ENCODE data around the gene AKAP12. TPM values are rescaled to one million over a fixed set of nuclear protein-coding genes. Genes with fewer than 3 reads are reported as not detected.
"Not testable (repeated sequence)": the region's sequence is repeated elsewhere in the genome, so short reads cannot be mapped to it uniquely, and the experiment has no call there.

The AKAP12 gene
- total RNA-seq, 1 experiment from 2014 or later = 27.3 TPM

DNA sequence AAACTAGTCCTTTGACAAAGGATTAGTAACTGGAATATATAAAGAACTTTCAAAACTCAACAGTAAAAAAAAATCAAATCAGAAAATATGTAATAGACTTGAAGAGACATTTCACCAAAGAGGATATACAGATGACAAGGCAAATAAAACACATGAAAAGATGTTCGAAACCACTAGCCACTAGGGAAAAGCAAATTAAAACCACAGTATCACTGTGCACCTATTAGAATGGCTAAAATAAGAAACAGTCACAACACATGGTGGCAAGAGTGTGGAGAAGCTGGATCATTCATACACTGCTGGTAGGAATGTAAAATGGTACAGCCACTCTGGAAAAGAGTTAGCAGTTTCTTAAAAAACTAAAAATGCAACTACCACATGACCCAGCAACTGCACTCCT is 136.7 kb downstream of the AKAP12 start:
- no peak for DNase-seq (ENCODE audit: low read depth)

DNA sequence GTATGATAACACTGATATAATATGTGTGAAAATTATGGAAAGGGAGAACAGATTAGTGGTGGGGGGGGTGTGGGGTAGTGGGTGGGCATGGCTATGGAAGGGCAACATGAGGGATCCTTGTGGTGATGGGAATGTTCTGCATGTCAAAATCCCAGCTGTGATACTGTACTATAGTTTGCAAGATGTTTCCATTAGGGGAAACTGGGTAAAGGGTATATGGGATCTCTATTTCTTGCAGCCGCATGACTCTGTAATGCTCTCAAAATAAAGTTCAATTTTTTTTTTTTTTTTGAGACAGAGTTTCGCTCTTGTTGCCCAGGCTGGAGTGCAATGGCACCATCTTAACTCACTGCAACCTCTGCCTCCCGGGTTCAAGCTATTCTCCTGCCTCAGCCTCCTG is 137.3 kb downstream of the AKAP12 start:
- DNase-seq (ENCODE audit: low read depth) = no peak

DNA sequence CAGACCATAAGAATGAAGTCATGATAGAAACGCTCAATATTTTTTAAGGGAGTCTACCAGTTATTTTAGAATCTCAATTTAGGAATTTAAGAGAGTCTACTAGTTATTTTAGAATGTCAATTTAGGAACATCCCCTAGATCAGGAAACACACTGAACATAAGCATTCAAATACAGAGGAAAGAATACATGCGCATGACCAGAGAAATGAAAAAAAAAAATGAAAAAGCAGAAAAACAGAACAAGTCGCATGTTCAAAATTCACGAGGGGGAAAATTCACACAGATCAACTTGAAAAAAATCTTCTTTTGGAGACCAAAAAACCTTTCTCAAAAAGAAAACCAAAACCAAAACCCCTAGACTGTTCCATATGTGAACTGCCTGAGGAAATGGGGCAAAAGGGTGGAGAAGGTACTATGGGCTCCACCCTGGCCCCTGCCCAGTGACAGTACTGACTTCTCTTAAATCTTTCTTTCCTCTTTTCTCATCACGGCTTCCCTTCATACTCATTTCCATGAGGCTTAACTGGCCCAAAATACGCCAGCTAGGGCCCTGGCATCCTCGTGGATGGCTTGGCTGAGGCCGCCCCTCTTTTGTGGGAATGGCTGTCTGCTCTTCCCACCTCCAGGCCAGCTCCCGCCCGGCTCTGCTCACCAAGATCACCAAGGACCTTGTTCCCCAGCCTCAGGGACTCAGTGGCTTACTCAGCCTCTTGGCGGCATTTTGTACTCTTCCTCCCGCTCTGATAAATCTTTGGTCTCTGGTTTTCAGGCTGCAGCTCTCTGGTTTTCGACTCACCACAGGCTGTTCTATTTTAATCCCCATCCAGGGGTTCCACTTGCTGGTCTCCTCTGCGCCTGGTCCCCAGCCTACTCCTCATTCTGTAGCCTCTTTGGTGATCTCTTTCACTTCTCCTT is 140.4 kb downstream of the AKAP12 start:
- no peak for DNase-seq (ENCODE audit: low read depth)

DNA sequence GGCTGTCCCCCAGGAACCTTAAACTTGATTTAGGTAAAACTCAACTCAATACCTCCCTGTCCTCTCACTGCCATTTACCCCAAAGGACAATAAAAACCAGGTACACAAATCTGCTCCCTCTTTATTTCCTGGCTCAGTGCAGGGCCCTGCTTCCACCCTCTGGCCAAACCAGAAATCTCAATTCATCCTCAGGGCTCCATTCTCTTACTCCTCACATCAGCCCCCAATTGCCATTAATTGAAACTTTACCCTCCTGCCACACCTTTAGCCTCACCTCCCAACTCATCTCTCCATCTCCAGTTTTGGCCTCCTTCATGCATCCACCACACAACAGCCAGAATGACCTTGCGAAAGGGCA is 141.1 kb downstream of the AKAP12 start:
- no peak for DNase-seq (ENCODE audit: low read depth)

DNA sequence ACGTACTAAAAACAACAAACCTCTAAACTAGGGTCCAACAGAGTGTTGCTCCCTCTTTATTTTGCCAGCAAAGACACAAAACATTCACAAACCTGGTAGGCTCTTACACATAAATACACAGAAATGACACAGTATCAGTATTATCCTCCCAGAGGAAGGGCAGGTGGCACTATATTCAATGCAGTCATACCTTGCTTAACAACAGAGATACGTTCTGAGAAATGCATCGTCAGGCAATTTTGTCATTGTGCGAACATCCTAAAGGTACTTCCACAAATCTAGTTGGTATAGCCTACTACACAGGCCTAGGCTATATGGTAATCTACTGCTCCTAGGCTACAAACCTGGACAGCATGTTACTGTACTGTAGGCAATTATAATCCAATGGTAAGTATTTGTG is 142.0 kb downstream of the AKAP12 start:
- DNase-seq (ENCODE audit: low read depth) = no peak

DNA sequence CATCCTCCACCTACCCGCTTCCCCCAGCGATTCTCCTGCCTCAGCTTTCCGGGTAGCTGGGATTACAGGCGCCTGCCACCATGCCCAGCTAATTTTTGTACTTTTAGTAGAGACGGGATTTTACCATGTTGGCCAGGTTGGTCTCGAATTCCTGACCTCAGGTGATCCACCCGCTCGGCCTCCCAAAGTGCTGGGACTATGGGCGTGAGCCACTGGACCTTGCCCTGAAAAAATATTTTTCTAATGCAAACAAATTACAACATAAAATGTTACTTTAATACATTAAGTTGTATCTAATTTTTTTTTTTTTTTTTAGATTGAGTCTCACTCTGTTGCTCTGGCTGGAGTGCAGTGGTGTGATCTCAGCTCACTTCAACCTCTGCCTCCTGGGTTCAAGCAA is 142.9 kb downstream of the AKAP12 start:
- DNase-seq (ENCODE audit: low read depth) = not testable (repeated sequence)

DNA sequence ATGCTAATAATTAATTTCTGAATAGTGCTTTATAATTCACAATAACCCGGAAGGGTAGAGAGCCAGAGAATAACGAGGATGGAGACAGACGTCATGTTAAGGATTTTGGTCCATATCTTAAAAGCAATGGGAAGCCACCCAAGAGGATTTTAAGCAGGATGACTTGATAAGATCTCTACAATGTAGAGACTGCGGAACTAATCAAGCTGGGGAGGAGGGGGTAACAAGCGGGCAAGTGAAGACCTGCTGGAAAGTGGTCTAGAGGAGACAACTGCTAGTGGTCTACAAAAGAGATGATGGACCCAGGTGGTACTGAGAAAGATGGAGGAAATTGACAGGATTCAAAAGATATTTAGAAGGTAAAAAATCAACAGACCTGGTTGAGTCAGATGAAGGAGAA is 144.4 kb downstream of the AKAP12 start:
- DNase-seq (ENCODE audit: low read depth) = no peak

DNA sequence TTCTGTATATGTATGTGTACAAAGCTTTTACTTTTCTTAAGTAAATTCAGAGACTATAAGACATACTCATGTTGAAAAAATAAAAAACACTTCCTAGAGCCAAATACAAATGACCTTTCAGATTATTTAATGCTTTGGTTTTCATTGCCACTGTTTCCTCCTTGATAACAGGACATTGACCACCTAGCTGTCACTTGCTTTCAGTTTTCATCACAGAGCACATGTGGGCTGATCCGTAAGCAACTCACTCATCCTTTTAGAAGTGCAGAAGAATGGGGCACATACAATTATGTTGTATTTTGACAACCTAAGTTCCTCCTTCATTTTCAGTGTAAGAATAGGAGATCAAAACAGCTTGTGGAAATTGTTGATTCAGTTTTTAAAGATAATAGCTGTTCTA is 145.4 kb downstream of the AKAP12 start:
- no peak for DNase-seq (ENCODE audit: low read depth)

DNA sequence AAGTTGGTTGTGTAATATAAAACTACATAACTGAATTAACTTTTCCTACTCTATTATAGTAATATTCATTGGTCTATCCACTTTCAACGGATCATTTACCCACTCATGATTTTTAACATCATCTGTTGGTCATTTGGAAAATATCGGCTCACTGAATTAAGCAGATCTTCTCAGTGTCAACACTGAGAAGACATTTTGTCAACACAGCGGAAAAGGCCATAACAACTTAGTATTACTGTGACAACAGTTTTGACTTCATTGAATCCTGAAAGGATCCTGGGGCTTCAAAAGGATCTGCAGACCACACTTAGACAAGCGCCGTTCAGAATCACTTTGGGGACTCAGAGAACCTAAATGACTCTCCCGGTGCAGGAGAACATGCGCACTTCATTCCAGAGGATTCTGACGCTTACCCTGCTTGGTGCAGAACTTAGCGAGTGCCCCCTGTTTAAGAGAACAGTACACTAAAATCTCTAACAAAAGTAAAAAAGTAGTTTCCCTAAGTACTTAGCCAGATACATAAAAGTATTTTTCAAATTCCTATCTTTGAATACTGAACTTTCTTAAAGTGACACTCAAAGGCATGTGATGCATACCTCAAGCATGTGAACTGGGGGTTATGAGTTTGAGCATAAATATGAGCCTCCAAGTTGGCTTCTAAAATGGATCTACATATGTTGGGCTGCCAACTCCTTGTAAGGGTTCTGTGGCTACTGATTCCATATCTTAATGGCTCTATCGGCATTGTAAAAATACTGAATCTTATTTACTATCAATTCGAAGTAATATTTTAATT is 147.6 kb downstream of the AKAP12 start:
- DNase-seq (ENCODE audit: low read depth) = no peak

DNA sequence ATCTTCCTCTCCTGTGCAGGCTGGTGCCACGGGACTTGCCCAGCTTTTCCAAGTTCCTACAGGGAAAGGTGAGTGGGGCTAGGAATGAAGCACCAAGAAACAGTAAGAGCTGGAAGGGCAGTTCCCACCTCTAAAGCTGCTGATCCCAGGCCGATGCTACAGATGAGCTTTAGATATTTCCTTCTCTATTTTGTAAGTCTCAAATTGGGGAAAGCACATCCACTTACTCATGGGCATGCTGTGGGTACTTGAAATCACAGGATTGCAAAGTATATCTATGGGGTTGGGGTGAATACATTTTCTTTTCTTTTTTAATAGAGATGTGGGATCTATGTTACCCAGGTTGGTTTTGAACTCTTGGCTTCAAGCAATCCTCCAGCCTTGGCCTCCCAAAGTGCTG is 148.5 kb downstream of the AKAP12 start:
- DNase-seq (ENCODE audit: low read depth) = no peak

DNA sequence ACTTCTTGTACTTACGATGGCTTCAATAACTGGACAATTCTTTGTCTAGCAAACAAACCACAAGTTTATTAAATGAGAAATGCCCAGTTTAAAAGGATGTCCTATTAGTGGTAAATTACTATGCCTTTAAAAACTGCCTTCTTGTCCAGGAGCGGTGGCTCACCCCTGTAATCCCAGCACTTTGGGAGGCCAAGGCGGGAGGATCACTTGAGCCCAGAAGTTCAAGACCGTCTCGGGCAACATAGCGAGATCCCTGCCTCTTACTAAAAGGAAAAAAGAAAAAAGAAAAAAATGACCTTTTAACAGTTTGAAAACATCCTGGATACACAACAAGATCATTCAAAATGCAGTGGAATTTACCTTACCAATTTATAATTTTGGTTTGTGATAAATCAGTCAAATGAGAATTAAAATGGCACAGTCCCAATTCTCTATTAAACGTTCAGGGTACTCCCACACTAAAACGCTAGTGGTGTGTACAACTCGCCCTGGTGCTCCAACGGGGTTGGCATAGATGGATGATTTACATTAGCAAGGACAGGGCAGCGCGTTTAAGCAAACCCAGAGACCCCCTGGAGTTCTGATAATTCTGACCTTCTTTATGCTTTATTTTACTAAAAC is 149.3 kb downstream of the AKAP12 start:
- DNase-seq (ENCODE audit: low read depth) = no peak

DNA sequence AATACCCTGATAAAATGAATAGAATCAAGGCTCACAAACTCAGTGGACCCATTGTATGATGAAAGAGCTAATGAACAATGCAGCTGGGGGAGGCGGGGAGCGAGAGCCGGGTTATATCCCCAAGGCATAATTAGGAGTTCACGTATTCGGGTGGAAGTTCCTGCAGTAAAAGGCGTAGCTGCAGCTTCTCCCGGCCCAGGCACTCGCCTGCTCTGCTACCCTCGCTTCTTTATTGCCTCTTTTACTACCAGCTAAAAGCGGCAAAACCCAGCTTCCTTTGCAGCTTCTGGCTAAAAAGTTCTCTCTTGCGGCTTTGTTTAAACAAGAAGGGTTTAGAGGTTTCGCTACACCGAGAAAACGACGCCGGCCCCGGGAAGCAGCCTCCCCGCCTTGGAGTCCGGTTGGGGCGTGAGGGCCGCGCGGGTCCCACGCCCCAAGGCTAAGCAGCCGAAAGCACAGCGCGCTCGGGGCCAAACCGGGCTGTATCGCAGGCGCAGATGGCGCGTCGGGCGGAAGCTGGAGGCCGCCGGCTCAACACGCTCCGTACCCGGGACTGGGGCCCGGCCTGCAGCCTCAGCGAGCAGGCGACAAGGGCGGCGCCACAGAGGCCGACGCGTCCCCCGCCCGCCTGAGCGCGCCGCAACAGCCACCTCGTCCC is 150.0 kb downstream of the AKAP12 start:
- DNase-seq (ENCODE audit: low read depth) = peak; percentile 51

DNA sequence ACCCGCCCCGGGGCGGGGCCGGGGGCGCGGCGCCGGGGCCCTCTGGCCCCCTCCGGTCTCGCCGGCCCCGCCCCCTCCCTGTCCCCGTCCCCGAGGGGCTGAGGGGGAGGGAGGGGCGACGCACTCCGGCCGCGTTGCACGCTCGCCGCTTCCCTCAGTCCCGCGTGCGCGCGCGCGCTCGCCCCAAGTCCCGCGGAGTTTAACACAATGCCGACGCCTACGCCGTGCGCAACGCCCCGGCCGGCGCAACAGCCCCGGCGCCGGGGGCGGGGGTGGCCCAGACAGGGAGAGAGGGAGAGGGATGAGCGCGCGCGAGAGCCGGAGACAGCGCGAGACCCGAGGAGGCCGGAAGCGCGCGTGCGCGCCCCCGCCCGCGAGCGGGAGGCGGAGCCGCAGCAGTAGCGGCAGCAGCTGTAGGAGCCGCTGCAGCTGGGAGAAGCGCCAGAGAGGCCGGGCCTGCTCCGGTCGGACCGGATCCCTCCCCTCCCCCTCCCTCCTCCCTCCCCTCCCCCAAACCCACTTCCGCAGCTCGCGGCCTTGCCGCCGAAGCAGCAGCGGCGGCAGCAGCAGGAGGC is 150.6 kb downstream of the AKAP12 start:
- DNase-seq (ENCODE audit: low read depth) = peak; percentile 99

DNA sequence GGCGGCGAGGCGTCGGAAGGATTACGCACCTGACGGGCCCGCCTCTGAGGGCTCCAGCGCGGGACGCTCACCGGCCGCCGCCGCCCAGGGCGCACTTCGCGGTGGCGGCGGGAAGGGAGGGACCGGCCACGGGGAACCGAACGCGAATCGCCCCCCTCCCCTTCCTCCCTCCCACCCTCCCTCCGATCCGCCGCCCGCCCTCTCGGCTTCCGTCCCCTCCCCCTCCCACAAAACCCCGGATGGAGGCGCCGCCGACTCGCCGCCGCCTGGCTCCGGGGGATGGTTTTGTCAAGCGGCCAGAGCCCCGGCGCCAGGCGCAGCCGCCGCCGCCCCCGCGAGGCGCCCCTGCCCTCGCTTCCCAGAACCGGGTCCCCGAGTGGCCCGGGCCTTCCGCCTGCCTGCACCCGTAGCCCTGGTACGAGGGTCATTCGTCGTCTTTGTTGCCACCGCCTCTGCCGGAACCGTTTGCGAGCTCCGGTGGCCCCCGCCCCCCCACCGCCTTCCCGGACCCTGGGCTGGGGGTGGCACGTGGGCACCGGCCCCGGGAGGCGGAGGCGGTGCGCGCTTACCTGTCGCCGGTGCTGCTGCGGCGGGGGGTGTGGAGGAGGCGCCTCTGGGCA is 151.2 kb downstream of the AKAP12 start:
- peak; percentile 36 for DNase-seq (ENCODE audit: low read depth)

DNA sequence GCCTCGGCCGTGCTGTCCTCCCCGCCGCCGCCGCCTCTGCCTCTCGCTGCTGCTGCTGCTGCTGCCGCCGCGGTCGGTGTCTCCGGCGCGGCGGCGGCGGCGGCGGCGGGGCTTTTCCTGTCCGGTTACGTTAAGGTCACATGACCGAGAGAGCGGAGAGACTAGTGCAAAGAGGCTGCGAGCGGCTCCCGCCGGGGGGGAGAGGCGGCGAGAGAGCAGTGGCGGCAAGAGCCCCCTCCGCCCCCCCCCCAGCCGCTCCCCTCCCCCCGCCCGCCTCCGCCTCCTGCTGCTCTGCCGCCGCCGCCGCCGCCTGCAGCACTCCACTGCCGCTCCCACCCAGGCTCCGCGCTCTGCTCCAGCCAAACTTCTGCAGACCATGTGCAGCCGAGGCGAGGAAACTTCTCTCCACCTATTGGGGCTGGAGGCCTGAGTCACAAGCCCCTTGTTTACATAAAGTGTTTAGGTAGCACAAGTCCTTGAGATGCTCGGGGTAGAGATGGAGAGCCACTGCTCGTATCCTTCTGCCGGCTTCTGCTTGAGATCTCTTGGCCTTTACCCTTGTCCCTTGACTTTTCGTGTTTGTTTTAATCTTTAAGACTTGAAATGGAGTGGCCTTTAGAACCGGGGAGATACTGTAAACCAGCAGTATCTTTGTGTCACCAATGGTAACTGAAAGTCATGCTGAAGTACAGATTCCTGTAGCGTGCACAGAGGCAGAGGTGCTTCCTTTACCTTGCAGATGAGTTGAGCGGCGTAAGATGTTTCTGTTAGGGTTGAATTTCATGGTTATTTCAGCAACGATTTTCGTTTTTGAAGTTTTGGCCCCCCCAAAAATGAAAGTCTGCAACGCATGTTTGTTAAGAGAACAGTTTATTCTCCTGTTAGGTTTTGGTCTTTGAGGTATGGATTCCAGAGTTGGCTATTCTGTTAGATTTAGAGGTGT is 152.0 kb downstream of the AKAP12 start, which contains the start of gene ZBTB2:
ZBTB2 (minus strand) TSS at position 89 of the 943 bp plus-strand sequence. CDS start 17,922 bp downstream, outside the sequence.
- peak; percentile 75 for DNase-seq (ENCODE audit: low read depth)

DNA sequence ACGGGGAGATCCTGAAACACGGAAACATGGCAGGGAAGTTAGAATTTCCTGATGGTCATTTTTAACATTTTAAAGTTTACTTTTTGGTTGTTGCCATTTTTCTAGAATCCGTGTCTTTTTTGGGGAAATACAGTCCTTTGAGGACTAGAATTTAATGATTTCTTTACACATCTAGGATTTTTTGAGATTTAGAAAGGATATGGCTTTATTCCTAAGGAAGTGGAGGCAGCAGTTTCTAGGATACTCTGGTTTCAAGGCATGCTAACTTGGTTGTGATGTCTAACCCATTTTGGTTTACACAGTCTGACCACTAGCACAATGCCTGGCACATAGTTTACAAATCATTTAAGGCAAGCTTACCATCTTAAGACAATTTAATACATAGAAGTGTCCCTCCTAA is 152.7 kb downstream of the AKAP12 start:
- DNase-seq (ENCODE audit: low read depth) = no peak

DNA sequence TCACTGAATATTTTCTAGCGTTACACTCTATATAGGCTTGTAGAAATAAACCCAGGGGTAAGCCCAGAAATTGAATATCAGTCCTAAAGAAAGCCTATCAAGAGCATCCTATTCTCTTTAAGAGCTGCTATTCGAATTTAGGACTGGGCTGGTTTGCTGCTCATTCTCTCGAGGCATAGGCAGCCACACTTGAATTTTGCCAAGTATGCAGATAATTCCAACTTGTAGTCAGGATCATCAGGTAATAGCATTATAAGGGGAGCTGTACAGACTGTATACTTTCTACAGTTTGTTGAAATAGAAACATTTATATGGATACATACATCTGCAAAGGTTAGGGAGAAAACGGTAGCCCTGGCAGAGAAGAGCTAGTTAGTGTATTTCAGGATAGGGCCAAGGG is 153.6 kb downstream of the AKAP12 start:
- DNase-seq (ENCODE audit: low read depth) = no peak

DNA sequence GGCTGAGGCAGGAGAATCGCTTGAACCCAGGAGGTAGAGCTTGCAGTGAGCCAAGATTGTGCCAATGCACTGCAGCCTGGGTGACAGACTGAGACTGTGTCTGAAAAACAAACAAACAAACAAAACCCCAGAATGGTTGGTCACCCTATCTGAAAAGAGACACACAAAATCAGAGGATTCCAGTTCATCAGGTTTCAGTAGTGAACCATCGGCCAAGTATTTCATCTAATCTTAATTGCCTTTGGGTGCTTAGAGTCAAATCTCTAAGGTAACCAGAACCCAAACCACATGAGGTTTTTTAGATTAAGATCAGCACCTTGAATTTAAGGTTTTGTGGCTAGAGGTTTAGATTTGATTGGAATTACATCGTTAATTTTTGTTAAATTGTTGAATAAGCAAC is 159.9 kb downstream of the AKAP12 start:
- no peak for DNase-seq (ENCODE audit: low read depth)

DNA sequence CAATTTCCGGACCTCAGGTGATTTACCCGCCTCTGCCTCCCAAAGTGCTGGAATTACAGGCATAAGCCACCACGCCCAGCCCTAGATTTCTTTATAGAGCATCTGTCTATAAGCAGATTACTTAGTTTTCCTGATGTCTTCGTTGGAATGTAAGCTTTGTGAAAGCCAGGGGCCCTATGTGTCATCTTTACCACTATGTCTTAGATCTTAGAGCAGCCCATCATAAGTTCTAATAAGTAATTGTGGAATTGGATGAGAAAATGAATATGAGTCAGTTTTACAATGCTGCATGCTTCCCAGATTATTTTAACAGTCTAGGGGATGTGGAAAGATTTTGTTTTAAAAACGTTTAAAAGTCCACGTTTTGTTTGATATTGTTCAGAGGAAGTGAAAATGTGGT is 160.7 kb downstream of the AKAP12 start:
- DNase-seq (ENCODE audit: low read depth) = peak; percentile 52

DNA sequence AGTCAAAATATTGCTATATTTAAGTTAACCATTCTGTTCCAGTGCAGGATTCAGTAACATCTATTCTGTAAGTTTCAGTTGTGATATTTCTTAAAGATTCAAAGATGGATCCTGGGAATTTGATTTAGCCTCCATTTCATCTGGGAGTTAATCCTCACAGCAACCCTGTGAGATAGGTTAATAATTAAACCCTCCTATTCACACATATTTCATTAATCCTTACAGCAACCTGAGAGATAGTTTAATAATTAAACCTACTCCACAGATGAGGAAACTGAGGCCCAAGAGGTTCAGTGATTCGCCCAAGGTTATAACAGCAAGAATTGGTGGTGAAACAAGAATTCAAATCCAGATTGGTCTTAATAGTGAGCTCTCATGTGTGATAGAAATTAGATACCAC is 162.5 kb downstream of the AKAP12 start:
- no peak for DNase-seq (ENCODE audit: low read depth)
